Activated CD4-positive, alpha-beta T cell treated with anti-CD3 and anti-CD28 coated beads for 36 hours (primary cell): ENCODE results near the gene GPRC5D. TPM values are rescaled to one million over a fixed set of nuclear protein-coding genes. Genes with fewer than 3 reads are reported as not detected.
A peak's percentile ranks its signal among the peaks of the same experiment; 100 is the strongest.

Source experiments
- ATAC-seq: fragments of 200-7000 bp; cut with Tn5 transposase; one replicate; pipeline ENCODE4 v1.10.0; 2021; ENCODE audit warnings: mild to moderate bottlenecking, moderate library complexity
- CTCF ChIA-PET: fragments of 350-600 bp; sonication (Branson Sonifier 250); formaldehyde crosslinking; loops from one replicate; lab custom pipeline; 2021; ENCODE audit warnings: antibody characterized with exemption; lab: Charles Lee
- POLR2A ChIA-PET: fragments of 350-600 bp; sonication (Branson Sonifier 250); formaldehyde crosslinking; loops from one replicate; lab custom pipeline; 2021; ENCODE audit warnings: antibody characterized with exemption, inconsistent platforms; lab: Charles Lee
- DNase-seq: peaks from one replicate; pipeline ENCODE4 v3.0.0-alpha.2; 2020
- H3K27ac Mint-ChIP-seq: one replicate; pipeline ENCODE4 v1.8.0; 2021; ENCODE audit warnings: mixed read lengths
- H3K27me3 Mint-ChIP-seq: one replicate; pipeline ENCODE4 v1.8.0; 2021; ENCODE audit warnings: mixed read lengths
- H3K36me3 Mint-ChIP-seq: one replicate; pipeline ENCODE4 v1.8.0; 2021; ENCODE audit warnings: low read depth, mixed read lengths
- H3K4me1 Mint-ChIP-seq: one replicate; pipeline ENCODE4 v1.8.0; 2021; ENCODE audit warnings: mixed read lengths
- H3K4me3 Mint-ChIP-seq: one replicate; pipeline ENCODE4 v1.8.0; 2021; ENCODE audit warnings: mild to moderate bottlenecking, moderate library complexity, mixed read lengths
- H3K9me3 Mint-ChIP-seq: one replicate; pipeline ENCODE4 v1.8.0; 2021; ENCODE audit warnings: low read depth, mixed read lengths
- intact Hi-C, 2 experiments: fragments of 100-400 bp; cut with DNase I in 1 of 2; cut with micrococcal nuclease in 1 of 2; formaldehyde crosslinking; loops; one replicate each; pipeline versions ENCODE4 v1.14.2 to v1.15.1; 2022 to 2024; cut with DNase I, micrococcal nuclease
- total RNA-seq, 2 experiments: library from RNA; stranded (reverse); gene quantifications; one replicate each; pipeline ENCODE4 v1.2.3, GENCODE V29; 2021

Gene GPRC5D
- not detected for total RNA-seq

GRCh38 chr12:12952036-12952435 lies at the start of gene GPRC5D:
GPRC5D (minus strand) TSS chr12:12952170; CDS start chr12:12950384, 1,786 bp downstream.
- Mint-ChIP-seq H3K27ac (no peak within 1 kb of the TSS), H3K27me3 (no peaks in the 10 kb centered on the region), H3K4me3 (no peak within 1 kb of the TSS), H3K36me3 (no peaks in the 10 kb centered on the region), H3K4me1 (peaks cover 5% of the 10 kb centered on the region), H3K9me3 (no peaks in the 10 kb centered on the region)
- CTCF ChIA-PET = no interaction called here
- intact Hi-C loops = no loop called here
- DNase-seq (no peak), ATAC-seq (no peak)
- POLR2A ChIA-PET = no interaction called here

GRCh38 chr12:13001775-13002040 lies 49.7 kb upstream of the GPRC5D start:
- peak overlapping the region; percentile 68 for H3K4me3 Mint-ChIP-seq
- peak overlapping the region; percentile 71 for H3K27ac Mint-ChIP-seq
- ATAC-seq (no peak), DNase-seq (no peak)
- ChIA-PET CTCF (interaction anchor here (0.6 to 1.5 kb wide), 2 partner anchors 42 to 210 kb away, joined by 3 to 9 read pairs; no protein-coding TSS in a partner anchor), POLR2A (interaction anchor here (0.6 kb wide), 1 partner anchor 183 kb away, joined by 5 read pairs; no protein-coding TSS in a partner anchor)
- no peaks in the 10 kb centered on the region for H3K36me3 Mint-ChIP-seq
- intact Hi-C loops = loop anchor here (1.0 to 5.0 kb wide), 7 partner anchors 43 to 1771 kb away; partner anchors contain the start of gene FAM234B (in 1 of the 2)
- H3K9me3 Mint-ChIP-seq = no peaks in the 10 kb centered on the region
- H3K4me1 Mint-ChIP-seq = peaks cover 28% of the 10 kb centered on the region
- peaks cover 6% of the 10 kb centered on the region for H3K27me3 Mint-ChIP-seq

- ATAC-seq = peak; percentile 4
Measured at GRCh38 chr12:13000925-13001774, 49.2 kb upstream of the GPRC5D start.

GRCh38 chr12:13000616-13000924 lies 48.6 kb upstream of the GPRC5D start:
- Mint-ChIP-seq H3K27me3 (peaks cover 6% of the 10 kb centered on the region), H3K27ac (peak overlapping the region; percentile 75), H3K9me3 (no peaks in the 10 kb centered on the region), H3K4me1 (peaks cover 28% of the 10 kb centered on the region), H3K4me3 (peak overlapping the region; percentile 86), H3K36me3 (no peaks in the 10 kb centered on the region)
- ATAC-seq = peak; percentile 45
- intact Hi-C loops = loop anchor here (1.0 to 5.0 kb wide), 15 partner anchors 44 to 1772 kb away; partner anchors contain the start of genes DDX47 (in 2 of the 2), FAM234B (in 2 of the 2), BORCS5 (in 1 of the 2) and EMP1 (in 1 of the 2)
- ChIA-PET CTCF (interaction anchor here (0.7 to 1.5 kb wide), 3 partner anchors 9 to 211 kb away, joined by 3 to 9 read pairs (median 3); no protein-coding TSS in a partner anchor), POLR2A (interaction anchor here (0.6 to 0.7 kb wide), 2 partner anchors 43 to 1138 kb away, joined by 3 to 4 read pairs; partner anchors contain the start of gene FAM234B)
- no peak for DNase-seq

More at GRCh38 chr12:13000925-13001774, 49.2 kb upstream of the GPRC5D start:
- H3K27ac Mint-ChIP-seq = peak overlapping the region; percentile 75
- POLR2A ChIA-PET = interaction anchor here (0.6 to 0.7 kb wide), 3 partner anchors 43 to 1137 kb away, joined by 3 to 5 read pairs (median 4); partner anchors contain the start of gene FAM234B
- no peaks in the 10 kb centered on the region for H3K9me3 Mint-ChIP-seq
- no peaks in the 10 kb centered on the region for H3K36me3 Mint-ChIP-seq
- intact Hi-C loops = loop anchor here (1.0 to 5.0 kb wide), 16 partner anchors 43 to 1771 kb away; partner anchors contain the start of genes DDX47 (in 2 of the 2), FAM234B (in 2 of the 2), BORCS5 (in 1 of the 2) and EMP1 (in 1 of the 2)
- peak overlapping the region; percentile 86 for H3K4me3 Mint-ChIP-seq
- peaks cover 28% of the 10 kb centered on the region for H3K4me1 Mint-ChIP-seq
- H3K27me3 Mint-ChIP-seq = peaks cover 6% of the 10 kb centered on the region
- DNase-seq = peak; percentile 62
- CTCF ChIA-PET = interaction anchor here (0.6 to 1.5 kb wide), 4 partner anchors 8 to 211 kb away, joined by 3 to 9 read pairs (median 3); no protein-coding TSS in a partner anchor

GRCh38 chr12:12999959-13000615 lies 48.1 kb upstream of the GPRC5D start, which contains the start of gene HEBP1:
HEBP1 (minus strand) TSS chr12:13000265; CDS start chr12:13000114, 151 bp downstream.
- ChIA-PET CTCF (interaction anchor here (0.7 to 3.7 kb wide), 4 partner anchors 9 to 212 kb away, joined by 3 to 21 read pairs (median 6); no protein-coding TSS in a partner anchor), POLR2A (no interaction called here)
- no peaks in the 10 kb centered on the region for H3K9me3 Mint-ChIP-seq
- ATAC-seq (peak; percentile 92), DNase-seq (peak; percentile 99)
- intact Hi-C loops = loop anchor here (1.0 to 5.0 kb wide), 15 partner anchors 44 to 1772 kb away; partner anchors contain the start of genes DDX47 (in 2 of the 2), FAM234B (in 2 of the 2), BORCS5 (in 1 of the 2) and EMP1 (in 1 of the 2)
- H3K27me3 Mint-ChIP-seq = peaks cover 6% of the 10 kb centered on the region
- peak within 1 kb of the TSS; percentile 86 for H3K4me3 Mint-ChIP-seq
- H3K36me3 Mint-ChIP-seq = no peaks in the 10 kb centered on the region
- H3K4me1 Mint-ChIP-seq = peaks cover 28% of the 10 kb centered on the region
- H3K27ac Mint-ChIP-seq = peak within 1 kb of the TSS; percentile 75

GRCh38 chr12:12999271-12999958 lies 47.4 kb upstream of the GPRC5D start:
- ChIA-PET CTCF (interaction anchor here (1.4 to 3.7 kb wide), 5 partner anchors 13 to 213 kb away, joined by 3 to 21 read pairs (median 6); no protein-coding TSS in a partner anchor), POLR2A (interaction anchor here (0.7 kb wide), 1 partner anchor 735 kb away, joined by 3 read pairs; no protein-coding TSS in a partner anchor)
- Mint-ChIP-seq H3K36me3 (no peaks in the 10 kb centered on the region), H3K27ac (peak overlapping the region; percentile 67), H3K4me3 (peak overlapping the region; percentile 86), H3K27me3 (peaks cover 6% of the 10 kb centered on the region), H3K4me1 (peaks cover 28% of the 10 kb centered on the region), H3K9me3 (no peaks in the 10 kb centered on the region)
- no peak for DNase-seq
- no peak for ATAC-seq
- intact Hi-C loops = no loop called here

GRCh38 chr12:12998248-12998647 lies 46.3 kb upstream of the GPRC5D start:
- no peak overlapping the region for H3K4me3 Mint-ChIP-seq
- H3K27me3 Mint-ChIP-seq = peaks cover 6% of the 10 kb centered on the region
- H3K4me1 Mint-ChIP-seq = peaks cover 30% of the 10 kb centered on the region
- CTCF ChIA-PET = interaction anchor here (1.2 to 3.7 kb wide), 6 partner anchors 11 to 214 kb away, joined by 3 to 21 read pairs (median 6); no protein-coding TSS in a partner anchor
- DNase-seq (no peak), ATAC-seq (no peak)
- intact Hi-C loops = no loop called here
- POLR2A ChIA-PET = interaction anchor here (0.6 kb wide), 1 partner anchor 309 kb away, joined by 3 read pairs; no protein-coding TSS in a partner anchor
- no peak overlapping the region for H3K27ac Mint-ChIP-seq
- H3K36me3 Mint-ChIP-seq = no peaks in the 10 kb centered on the region
- H3K9me3 Mint-ChIP-seq = no peaks in the 10 kb centered on the region

- intact Hi-C loops = no loop called here
- no peak for DNase-seq
- ChIA-PET POLR2A (interaction anchor here (0.6 kb wide), 1 partner anchor 308 kb away, joined by 3 read pairs; no protein-coding TSS in a partner anchor), CTCF (interaction anchor here (1.2 to 3.7 kb wide), 5 partner anchors 11 to 214 kb away, joined by 3 to 21 read pairs (median 5); no protein-coding TSS in a partner anchor)
- no peaks in the 10 kb centered on the region for H3K36me3 Mint-ChIP-seq
- H3K27me3 Mint-ChIP-seq = peaks cover 6% of the 10 kb centered on the region
- H3K4me3 Mint-ChIP-seq = no peak overlapping the region
- ATAC-seq = no peak
- no peaks in the 10 kb centered on the region for H3K9me3 Mint-ChIP-seq
- H3K27ac Mint-ChIP-seq = no peak overlapping the region
- peaks cover 35% of the 10 kb centered on the region for H3K4me1 Mint-ChIP-seq
Measured at GRCh38 chr12:12997734-12998133, 45.8 kb upstream of the GPRC5D start.

- ChIA-PET CTCF (interaction anchor here (0.7 to 3.7 kb wide), 5 partner anchors 10 to 81 kb away, joined by 3 to 21 read pairs (median 3); no protein-coding TSS in a partner anchor), POLR2A (no interaction called here)
- no peak overlapping the region for H3K4me3 Mint-ChIP-seq
- no peak overlapping the region for H3K27ac Mint-ChIP-seq
- H3K36me3 Mint-ChIP-seq = no peaks in the 10 kb centered on the region
- H3K9me3 Mint-ChIP-seq = no peaks in the 10 kb centered on the region
- ATAC-seq (no peak), DNase-seq (no peak)
- H3K27me3 Mint-ChIP-seq = peaks cover 5% of the 10 kb centered on the region
- peaks cover 39% of the 10 kb centered on the region for H3K4me1 Mint-ChIP-seq
- intact Hi-C loops = no loop called here
Measured at GRCh38 chr12:12997156-12997555, 45.2 kb upstream of the GPRC5D start.

- ATAC-seq (no peak), DNase-seq (no peak)
- H3K9me3 Mint-ChIP-seq = no peaks in the 10 kb centered on the region
- ChIA-PET POLR2A (no interaction called here), CTCF (interaction anchor here (0.7 to 3.7 kb wide), 4 partner anchors 9 to 80 kb away, joined by 3 to 21 read pairs (median 4); no protein-coding TSS in a partner anchor)
- no peaks in the 10 kb centered on the region for H3K36me3 Mint-ChIP-seq
- no peak overlapping the region for H3K27ac Mint-ChIP-seq
- H3K4me3 Mint-ChIP-seq = no peak overlapping the region
- H3K4me1 Mint-ChIP-seq = peaks cover 33% of the 10 kb centered on the region
- intact Hi-C loops = no loop called here
- H3K27me3 Mint-ChIP-seq = no peaks in the 10 kb centered on the region
Measured at GRCh38 chr12:12996209-12996608, 44.2 kb upstream of the GPRC5D start.
